ENCODE results near the gene STAG2. TPM values are rescaled to one million over a fixed set of nuclear protein-coding genes. Genes with fewer than 3 reads are reported as not detected.

The STAG2 gene
- polyA plus RNA-seq, 1 experiment = 15.7 TPM

DNA sequence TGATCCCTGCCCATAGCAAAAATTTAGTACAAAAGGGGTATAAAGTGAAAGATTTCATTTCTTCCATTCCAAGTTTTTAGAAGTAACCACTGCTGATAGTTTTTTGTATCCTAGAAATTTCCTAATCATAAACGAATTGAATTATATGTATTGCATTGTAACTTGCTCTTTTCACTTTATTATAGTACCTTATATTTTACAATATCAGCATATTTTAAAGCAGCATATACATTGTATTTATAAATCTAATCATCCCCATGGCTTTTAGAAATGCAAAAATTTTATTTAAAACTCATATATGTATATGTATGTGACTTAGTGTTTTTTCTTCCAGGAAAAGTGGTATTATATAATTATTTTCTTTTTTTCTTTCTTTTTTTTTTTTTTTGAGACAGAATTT, 27.7 kb downstream of the STAG2 start:
- DNase-seq (ENCODE audit: low read depth) = no peak
- ChIA-PET POLR2A (no interaction called here), CTCF (no interaction called here)
- no peak overlapping the region for H3K4me3 ChIP-seq (ENCODE audit: low read depth, low read length)
- H3K36me3 ChIP-seq (ENCODE audit: control insufficient read depth, insufficient read depth, low read length) = no peaks in the 10 kb centered on the region
- TF ChIP-seq, protein P1, sequence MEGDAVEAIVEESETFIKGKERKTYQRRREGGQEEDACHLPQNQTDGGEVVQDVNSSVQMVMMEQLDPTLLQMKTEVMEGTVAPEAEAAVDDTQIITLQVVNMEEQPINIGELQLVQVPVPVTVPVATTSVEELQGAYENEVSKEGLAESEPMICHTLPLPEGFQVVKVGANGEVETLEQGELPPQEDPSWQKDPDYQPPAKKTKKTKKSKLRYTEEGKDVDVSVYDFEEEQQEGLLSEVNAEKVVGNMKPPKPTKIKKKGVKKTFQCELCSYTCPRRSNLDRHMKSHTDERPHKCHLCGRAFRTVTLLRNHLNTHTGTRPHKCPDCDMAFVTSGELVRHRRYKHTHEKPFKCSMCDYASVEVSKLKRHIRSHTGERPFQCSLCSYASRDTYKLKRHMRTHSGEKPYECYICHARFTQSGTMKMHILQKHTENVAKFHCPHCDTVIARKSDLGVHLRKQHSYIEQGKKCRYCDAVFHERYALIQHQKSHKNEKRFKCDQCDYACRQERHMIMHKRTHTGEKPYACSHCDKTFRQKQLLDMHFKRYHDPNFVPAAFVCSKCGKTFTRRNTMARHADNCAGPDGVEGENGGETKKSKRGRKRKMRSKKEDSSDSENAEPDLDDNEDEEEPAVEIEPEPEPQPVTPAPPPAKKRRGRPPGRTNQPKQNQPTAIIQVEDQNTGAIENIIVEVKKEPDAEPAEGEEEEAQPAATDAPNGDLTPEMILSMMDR (IDR thresholded peaks at IDR 0.05; ENCODE audit: insufficient read depth, low read depth, low read length) = no peak
- H3K27me3 ChIP-seq (ENCODE audit: control insufficient read depth, insufficient read depth, low read length) = no peaks in the 10 kb centered on the region

DNA sequence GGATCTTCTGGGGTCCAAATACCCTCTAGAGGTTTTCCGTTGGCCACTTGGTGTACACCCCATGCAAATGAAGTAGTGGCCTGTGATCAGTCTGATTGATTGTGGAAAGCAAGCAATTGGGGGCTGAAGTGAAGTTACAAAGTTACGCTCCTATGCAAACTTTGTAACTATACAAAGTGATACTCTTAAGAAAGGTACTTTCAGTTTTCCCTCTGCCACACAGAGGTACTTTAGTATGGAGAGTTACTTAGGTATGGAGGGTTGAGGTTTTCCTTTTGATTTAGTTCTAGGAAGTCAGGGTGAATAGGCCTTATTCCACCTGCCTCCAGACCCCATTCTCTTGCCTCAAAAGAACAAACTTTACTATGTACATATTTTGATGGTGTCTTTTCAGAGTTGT, 28.7 kb downstream of the STAG2 start:
- H3K36me3 ChIP-seq (ENCODE audit: control insufficient read depth, insufficient read depth, low read length) = no peaks in the 10 kb centered on the region
- ChIA-PET CTCF (no interaction called here), POLR2A (no interaction called here)
- DNase-seq (ENCODE audit: low read depth) = no peak
- TF ChIP-seq, protein P1 (IDR thresholded peaks at IDR 0.05; ENCODE audit: insufficient read depth, low read depth, low read length) = no peak
- H3K4me3 ChIP-seq (ENCODE audit: low read depth, low read length) = no peak overlapping the region
- no peaks in the 10 kb centered on the region for H3K27me3 ChIP-seq (ENCODE audit: control insufficient read depth, insufficient read depth, low read length)

DNA sequence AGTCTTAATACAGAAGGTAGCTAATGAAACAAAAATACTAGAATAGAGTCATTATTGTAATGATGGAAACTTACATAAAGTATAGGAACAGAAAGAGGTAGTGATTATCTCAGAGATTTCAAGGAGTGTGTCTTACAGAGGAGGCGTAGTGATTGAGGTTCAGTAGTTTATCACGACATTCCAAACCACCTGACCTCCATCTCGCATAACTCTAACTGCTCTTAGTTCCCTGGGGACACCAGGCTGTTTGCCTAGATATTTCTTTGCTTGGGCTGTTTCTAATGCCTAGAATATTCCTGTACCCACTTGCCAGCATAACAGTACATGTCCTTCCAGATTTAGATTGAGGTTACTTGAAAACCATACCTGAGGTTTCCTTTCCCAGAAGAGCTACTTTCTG, 29.1 kb downstream of the STAG2 start:
- Histone ChIP-seq H3K4me3 (ENCODE audit: low read depth, low read length) (no peak overlapping the region), H3K27me3 (ENCODE audit: control insufficient read depth, insufficient read depth, low read length) (no peaks in the 10 kb centered on the region), H3K36me3 (ENCODE audit: control insufficient read depth, insufficient read depth, low read length) (no peaks in the 10 kb centered on the region)
- TF ChIP-seq, protein P1 (IDR thresholded peaks at IDR 0.05; ENCODE audit: insufficient read depth, low read depth, low read length) = no peak
- CTCF ChIA-PET = no interaction called here
- DNase-seq (ENCODE audit: low read depth) = no peak
- POLR2A ChIA-PET = no interaction called here

DNA sequence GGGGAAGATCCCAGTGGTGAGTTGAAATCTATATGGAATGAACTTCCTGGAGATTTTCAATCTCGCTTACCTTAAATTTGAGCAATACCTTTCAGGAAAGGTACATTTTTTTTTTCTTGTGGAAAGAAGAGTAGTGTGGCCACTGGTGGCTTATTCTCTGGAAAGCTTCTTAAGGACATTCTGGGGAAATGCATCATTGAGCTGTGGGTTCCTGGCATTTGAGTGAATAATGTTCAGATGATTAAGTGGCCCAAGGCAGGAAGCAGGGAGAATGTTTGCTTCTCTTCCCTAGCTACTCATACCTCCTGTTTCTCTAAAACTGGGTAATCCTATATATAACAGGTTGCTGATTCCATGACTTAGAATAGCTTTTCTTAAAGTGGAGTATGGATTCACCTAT, 31.8 kb downstream of the STAG2 start:
- peak; percentile 29 for DNase-seq (ENCODE audit: low read depth)
- Histone ChIP-seq H3K27me3 (ENCODE audit: control insufficient read depth, insufficient read depth, low read length) (no peaks in the 10 kb centered on the region), H3K4me3 (ENCODE audit: low read depth, low read length) (no peak overlapping the region), H3K36me3 (ENCODE audit: control insufficient read depth, insufficient read depth, low read length) (no peaks in the 10 kb centered on the region)
- TF ChIP-seq, protein P1 (IDR thresholded peaks at IDR 0.05; ENCODE audit: insufficient read depth, low read depth, low read length) = no peak
- CTCF ChIA-PET = no interaction called here
- POLR2A ChIA-PET = no interaction called here

DNA sequence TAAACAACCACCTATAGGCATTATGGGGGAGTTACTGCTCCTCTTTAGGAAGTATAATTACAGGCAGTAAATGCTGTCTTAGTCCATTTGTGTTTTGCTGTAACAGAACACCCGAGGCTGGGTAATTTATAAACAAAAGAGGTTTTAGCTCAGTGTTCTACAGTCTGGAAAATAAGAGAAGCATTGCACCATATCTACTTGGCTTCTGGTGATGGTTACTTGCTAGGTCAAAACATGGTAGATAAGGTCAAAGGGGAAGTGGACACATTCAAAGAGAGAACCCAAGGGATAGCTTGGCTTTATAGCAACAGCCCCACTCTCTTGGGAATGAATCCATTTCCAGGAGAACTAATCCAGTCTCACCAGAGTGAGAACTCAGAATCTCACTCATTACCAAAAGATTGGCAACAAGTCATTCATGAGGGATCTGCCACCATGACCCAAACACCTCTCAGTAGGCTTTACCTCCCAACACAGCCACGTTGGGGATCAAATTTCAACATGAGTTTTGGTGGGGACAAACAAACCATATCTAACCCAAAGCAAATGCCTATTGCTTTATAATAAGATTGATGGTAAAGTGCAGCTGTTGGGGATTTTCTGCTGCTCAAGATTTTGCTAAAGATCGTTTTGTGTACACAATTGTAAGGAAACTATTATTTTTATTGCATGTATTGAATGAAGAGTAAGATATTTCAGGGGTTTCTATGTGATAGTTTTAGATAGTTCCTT, 32.6 kb downstream of the STAG2 start:
- CTCF ChIA-PET = no interaction called here
- Histone ChIP-seq H3K4me3 (ENCODE audit: low read depth, low read length) (no peak overlapping the region), H3K36me3 (ENCODE audit: control insufficient read depth, insufficient read depth, low read length) (no peaks in the 10 kb centered on the region), H3K27me3 (ENCODE audit: control insufficient read depth, insufficient read depth, low read length) (no peaks in the 10 kb centered on the region)
- no peak for DNase-seq (ENCODE audit: low read depth)
- POLR2A ChIA-PET = no interaction called here
- TF ChIP-seq, protein P1 (IDR thresholded peaks at IDR 0.05; ENCODE audit: insufficient read depth, low read depth, low read length) = no peak
